B cell (primary cell): ENCODE measurements around the gene ADGRV1.

Experiments
- CTCF ChIP-seq: fragments of 200-600 bp; IDR thresholded peaks from one replicate; pipeline ENCODE4 v1.8.0; 2022; ENCODE audit warnings: antibody characterized with exemption, mild to moderate bottlenecking
- EZH2 ChIP-seq: IDR thresholded peaks from 2 replicates; pipeline ENCODE4 v1.6.1; 2012; ENCODE audit warnings: borderline replicate concordance, low read depth, mild to moderate bottlenecking, moderate library complexity, low read length; ENCODE audit not compliant: insufficient read depth, poor library complexity, severe bottlenecking

DNA sequence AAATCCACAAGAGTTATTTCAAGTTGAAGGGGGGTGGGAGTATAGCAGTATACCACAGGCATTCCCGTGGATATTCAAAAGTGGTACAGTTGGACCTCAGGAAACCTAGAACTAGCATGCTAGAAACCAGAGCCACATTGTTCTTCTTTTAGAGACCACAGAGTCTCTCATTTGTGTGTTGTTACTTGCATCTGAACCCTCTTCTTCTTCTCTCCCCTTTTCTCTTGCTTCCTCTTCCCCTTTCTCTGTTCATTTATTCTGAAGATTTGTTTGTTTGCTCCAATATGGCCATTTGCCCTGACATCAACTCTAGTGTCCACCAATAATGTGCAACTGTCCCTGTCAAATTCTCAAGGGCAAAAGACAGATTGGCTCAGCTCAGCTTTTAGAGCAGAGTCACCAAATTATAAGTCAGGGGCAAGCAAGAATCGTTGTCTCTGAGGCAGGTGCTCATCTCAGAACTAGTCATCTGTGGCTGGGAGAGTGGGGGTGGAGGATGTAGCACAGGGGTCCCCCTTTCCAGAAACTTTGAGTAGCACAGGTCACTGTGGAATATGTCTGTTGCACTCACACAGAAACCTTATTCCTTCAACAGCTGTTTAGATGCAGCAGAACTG lies 503.5 kb downstream of the ADGRV1 start:
- TF ChIP-seq EZH2 (no peak), CTCF (no peak)
